Testis (tissue), 3 donors: ENCODE results near the gene ZP4. TPM values are rescaled to one million over a fixed set of nuclear protein-coding genes. Genes with fewer than 3 reads are reported as not detected.

Experiments used
- DNase-seq: peaks from one replicate; pipeline ENCODE4 v3.0.0-alpha.2; 2019
- H3K27ac ChIP-seq, 2 donors: fragments of 200-600 bp; sonication (generic); one replicate each; pipeline ENCODE4 v1.5.1; 2019
- H3K27me3 ChIP-seq: fragments of 200-600 bp; sonication (generic); one replicate; pipeline ENCODE4 v1.5.1; 2019
- H3K36me3 ChIP-seq: fragments of 200-600 bp; sonication (generic); one replicate; pipeline ENCODE4 v1.5.1; 2017; ENCODE audit warnings: low read depth; ENCODE audit errors: missing control alignments
- H3K4me1 ChIP-seq: fragments of 200-600 bp; sonication (generic); one replicate; pipeline ENCODE4 v1.5.1; 2019
- H3K4me3 ChIP-seq, 2 donors: fragments of 200-600 bp; sonication (generic); one replicate each; pipeline ENCODE4 v1.5.1; 2017 to 2019
- H3K9me3 ChIP-seq: fragments of 200-600 bp; sonication (generic); one replicate; pipeline ENCODE4 v1.5.1; 2017
- CTCF ChIP-seq, 3 experiments: fragments of 450-650 bp in 2 of 3; fragments of 200-600 bp in 1 of 3; sonication (generic) in 1 of 3; IDR thresholded peaks; one replicate each; pipeline ENCODE4 v1.5.1; 2016 to 2019; ENCODE audit warnings: antibody characterized with exemption in 3 of 3, mild to moderate bottlenecking in 2 of 3, moderate library complexity in 1 of 3
- POLR2A ChIP-seq: fragments of 450-650 bp; IDR thresholded peaks from one replicate; pipeline ENCODE4 v1.6.1; 2017; ENCODE audit warnings: antibody characterized with exemption, mild to moderate bottlenecking, moderate library complexity
- WGBS, 2 donors: methylation state at CpG; one replicate each; pipeline ENCODE4 v1.1.5; 2018; 5-methylcytosine and 5-hydroxymethylcytosine counted together
- intact Hi-C: fragments of 100-400 bp; cut with DNase I; formaldehyde crosslinking; loops from one replicate; pipeline ENCODE4 v1.15.1; 2023; ENCODE audit warnings: low total_unique reads
- polyA plus RNA-seq: library from polyadenylated mRNA; stranded (reverse); fragments of 350-450 nt; fragmentation: Illumina TruSeq; extraction: RNeasy Lipid Tissue Mini Kit (QIAGEN cat#74804); gene quantifications from one replicate; pipeline ENCODE4 v1.2.3, GENCODE V29; 2014; ENCODE audit warnings: low read depth, low replicate concordance; ENCODE audit not compliant: insufficient read depth
- total RNA-seq, 2 donors: library from RNA; depleted of rRNA; stranded (reverse); fragments of >200 nt; gene quantifications; one replicate each; pipeline ENCODE4 v1.2.3, GENCODE V29; 2016

The ZP4 gene
- total and polyA plus RNA-seq, 3 donors from 2014 or later = not detected

DNA sequence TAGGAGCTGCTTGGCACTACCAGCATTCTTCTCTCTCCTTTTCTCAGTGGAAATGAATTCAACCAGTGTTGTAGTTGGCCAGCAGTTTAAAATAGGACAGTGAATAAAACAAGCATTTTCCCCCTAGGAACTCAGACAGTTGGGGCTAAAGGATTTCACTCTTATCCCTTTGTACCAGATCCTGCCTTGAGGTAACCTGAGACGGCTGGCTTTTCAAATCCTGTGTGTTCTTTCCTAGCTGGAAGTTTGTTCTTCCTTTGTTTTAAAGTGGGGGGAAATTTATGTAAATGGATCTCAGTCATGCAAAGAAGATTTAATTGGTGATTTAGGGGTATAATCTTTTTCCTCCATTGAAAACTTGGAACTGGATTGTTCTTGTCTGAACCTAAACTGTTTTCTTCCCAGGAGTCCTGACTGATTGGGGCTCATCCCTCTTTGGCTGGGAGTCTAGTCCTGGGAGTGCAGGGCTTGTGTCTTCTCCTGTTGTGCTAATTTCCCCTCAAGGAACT is 23.3 kb downstream of the ZP4 start:
- intact Hi-C loops = no loop called here
- no peak overlapping the region for H3K27ac ChIP-seq
- H3K36me3 ChIP-seq = no peaks in the 10 kb centered on the region
- H3K27me3 ChIP-seq = no peaks in the 10 kb centered on the region
- TF ChIP-seq CTCF (IDR thresholded peaks at IDR 0.05) (no peak), POLR2A (no peak)
- 83 to 94% methylated on average over 1 of the region's 1 CpG for WGBS, 2 donors
- no peak for DNase-seq
- peaks cover 9% of the 10 kb centered on the region for H3K4me1 ChIP-seq
- H3K4me3 ChIP-seq = no peak overlapping the region
- H3K9me3 ChIP-seq = no peaks in the 10 kb centered on the region

DNA sequence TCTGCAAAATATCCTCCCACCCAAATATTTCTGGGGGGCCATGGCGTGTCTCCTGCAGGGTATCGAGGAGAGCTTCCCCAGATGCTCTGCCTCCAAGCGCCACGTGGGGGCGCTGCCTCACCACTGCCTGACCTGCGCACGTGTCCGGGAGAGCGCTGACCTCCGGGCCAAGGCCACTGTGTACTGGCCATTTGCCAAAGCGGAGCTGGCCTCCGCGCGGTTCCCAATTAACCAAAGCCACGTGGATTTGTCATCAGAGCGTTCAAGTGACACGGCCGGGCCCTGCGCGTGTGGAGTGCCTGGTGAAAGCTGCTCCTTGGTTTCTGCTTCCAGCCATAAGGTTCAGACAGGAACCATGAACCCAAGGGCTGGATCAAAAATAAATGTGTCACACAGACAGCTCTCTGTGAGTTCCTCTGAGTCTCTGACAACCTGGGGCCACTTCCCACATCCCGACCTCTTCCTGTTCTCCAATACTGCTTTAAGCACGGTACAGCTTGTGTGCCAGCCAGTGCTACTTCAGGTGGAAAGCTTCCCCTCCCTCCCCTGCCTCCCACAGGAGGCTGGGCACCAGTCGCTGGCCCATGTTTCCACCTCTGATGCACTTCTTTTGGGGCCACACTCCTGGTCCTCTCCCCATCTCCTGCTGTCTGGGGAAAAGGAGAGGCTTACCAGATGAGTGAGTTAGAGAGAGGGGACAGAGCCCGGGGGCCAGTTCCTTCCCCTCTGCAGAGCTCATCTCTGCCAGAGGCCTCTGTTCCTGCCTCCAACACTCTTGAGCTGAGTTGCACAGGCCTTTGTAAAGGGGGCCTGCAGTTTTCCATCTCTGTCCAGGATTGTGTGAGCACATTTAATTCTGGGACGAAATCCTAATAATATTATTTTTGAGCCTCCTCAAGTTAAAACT is 26.1 kb downstream of the ZP4 start:
- H3K4me3 ChIP-seq = peak overlapping the region in 1 of 2 donors; percentile 27
- no peak overlapping the region for H3K27ac ChIP-seq
- peak; percentile 89 for DNase-seq
- WGBS, 2 donors = 12 to 16% methylated on average over 5 to 25 of the region's 25 CpGs
- peaks cover 9% of the 10 kb centered on the region for H3K4me1 ChIP-seq
- intact Hi-C loops = no loop called here
- no peaks in the 10 kb centered on the region for H3K36me3 ChIP-seq
- TF ChIP-seq POLR2A = no peak
- TF ChIP-seq CTCF (IDR thresholded peaks at IDR 0.05) = peak; percentile 86 to 90 (median 90)
- no peaks in the 10 kb centered on the region for H3K27me3 ChIP-seq
- no peaks in the 10 kb centered on the region for H3K9me3 ChIP-seq

GRCh38 chr1:237863234-237863633 is 27.5 kb downstream of the ZP4 start:
- WGBS, 2 donors = 70 to 72% methylated on average over 2 of the region's 2 CpGs
- DNase-seq = peak; percentile 43

DNA sequence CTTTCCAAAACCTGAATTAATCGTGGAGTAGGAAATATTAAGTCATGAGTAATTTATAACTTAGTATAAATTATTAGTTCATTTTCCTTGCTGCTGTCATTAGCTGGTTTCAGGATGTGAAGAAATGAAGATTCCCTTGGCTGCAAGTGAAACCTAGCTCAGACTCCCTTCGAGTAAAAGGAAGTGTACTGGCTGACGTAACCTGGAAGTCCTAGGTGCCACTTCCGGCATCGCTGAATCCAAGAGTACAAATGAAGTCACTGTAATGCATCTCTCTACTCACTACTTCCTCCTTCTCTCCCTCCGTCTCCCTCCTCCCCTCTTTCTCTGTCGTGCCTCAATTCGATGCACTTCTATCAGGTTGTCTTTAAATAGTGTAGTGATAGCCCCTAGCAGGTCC is 28.8 kb downstream of the ZP4 start:
- H3K27ac ChIP-seq = no peak overlapping the region
- TF ChIP-seq CTCF (IDR thresholded peaks at IDR 0.05) = no peak
- no peak for TF ChIP-seq POLR2A
- no peaks in the 10 kb centered on the region for H3K9me3 ChIP-seq
- WGBS, 2 donors = 55 to 61% methylated on average over 8 of the region's 8 CpGs
- peak; percentile 19 for DNase-seq
- peaks cover 9% of the 10 kb centered on the region for H3K4me1 ChIP-seq
- no peaks in the 10 kb centered on the region for H3K36me3 ChIP-seq
- intact Hi-C loops = no loop called here
- no peak overlapping the region for H3K4me3 ChIP-seq
- H3K27me3 ChIP-seq = no peaks in the 10 kb centered on the region

More at GRCh38 chr1:237863234-237863633, 27.5 kb downstream of the ZP4 start:
- H3K27ac ChIP-seq = no peak overlapping the region
- TF ChIP-seq POLR2A (no peak), CTCF (IDR thresholded peaks at IDR 0.05) (no peak)
- H3K4me1 ChIP-seq = peaks cover 9% of the 10 kb centered on the region
- no peaks in the 10 kb centered on the region for H3K9me3 ChIP-seq
- no peak overlapping the region for H3K4me3 ChIP-seq
- H3K27me3 ChIP-seq = no peaks in the 10 kb centered on the region
- H3K36me3 ChIP-seq = no peaks in the 10 kb centered on the region
- intact Hi-C loops = no loop called here
